Measurements from ENCODE around the gene PACRG.

- TF ChIP-seq POLR2AphosphoS5 (IDR thresholded peaks at IDR 0.05; ENCODE audit: low read depth, low read length) (no peak), MXI1 (IDR thresholded peaks at IDR 0.05; ENCODE audit: low read depth, low read length) (no peak), CTCF (IDR thresholded peaks at IDR 0.05) (no peak), EP300 (IDR thresholded peaks at IDR 0.05; ENCODE audit: borderline replicate concordance in 1 of 2, low read depth in 1 of 2, low read length in 1 of 2) (no peak), TAF1 (IDR thresholded peaks at IDR 0.05; ENCODE audit: borderline replicate concordance, low read depth, low read length) (no peak), YY1 (IDR thresholded peaks at IDR 0.05; ENCODE audit: low read depth) (no peak), EZH2phosphoT487 (IDR thresholded peaks at IDR 0.05; ENCODE audit: borderline replicate concordance, low read depth) (no peak), USF2 (IDR thresholded peaks at IDR 0.05; ENCODE audit: borderline replicate concordance, low read depth, low read length) (no peak), REST (IDR thresholded peaks at IDR 0.05; ENCODE audit: low read depth, low read length) (no peak), CHD2 (IDR thresholded peaks at IDR 0.05; ENCODE audit: low read length, partially characterized antibody) (no peak), RXRA (IDR thresholded peaks at IDR 0.05; ENCODE audit: borderline replicate concordance, low read depth) (no peak), TEAD4 (IDR thresholded peaks at IDR 0.05; ENCODE audit: borderline replicate concordance, insufficient read depth) (no peak), FOSL2 (IDR thresholded peaks at IDR 0.05; ENCODE audit: borderline replicate concordance, low read depth) (no peak)
These were observed 840 bp upstream of the PACRG start for GRCh38 chr6:162726947-162727321.
